HG03159 (cell line): Measurements from ENCODE around the gene MAMLD1.

Experiments used
- ATAC-seq: cut with Tn5 transposase; IDR thresholded peaks from one replicate; pipeline ENCODE4 v1.9.1; 2021; ENCODE audit warnings: mild to moderate bottlenecking, moderate library complexity; ENCODE audit not compliant: unreplicated experiment

Gene MAMLD1

GRCh38 chrX:150558424-150558823 lies 195.3 kb downstream of the MAMLD1 start:
- no peak for ATAC-seq
